Neural progenitor cell (in vitro differentiated cells): ENCODE results near the gene PACRG.

Experiments
- CTCF ChIP-seq: fragments of 200-600 bp; sonication (generic); IDR thresholded peaks from 2 replicates; pipeline ENCODE4 v1.5.1; 2017; ENCODE audit warnings: antibody characterized with exemption, mild to moderate bottlenecking
- EZH2 ChIP-seq: fragments of 200-600 bp; sonication (generic); IDR thresholded peaks from 2 replicates; pipeline ENCODE4 v1.6.1; 2017; ENCODE audit warnings: antibody characterized with exemption, mild to moderate bottlenecking, moderate library complexity
- EZH2phosphoT487 ChIP-seq: fragments of 200-600 bp; sonication (generic); IDR thresholded peaks from 2 replicates; pipeline ENCODE4 v1.6.1; 2017; ENCODE audit warnings: antibody characterized with exemption

GRCh38 chr6:163356743-163357142, 629.0 kb downstream of the PACRG start:
- TF ChIP-seq CTCF (no peak), EZH2 (no peak), EZH2phosphoT487 (no peak)
